HG03565 (cell line): ENCODE data around the gene RHOG.
"Not testable (repeated sequence)": the region's sequence is repeated elsewhere in the genome, so short reads cannot be mapped to it uniquely, and the experiment has no call there.

Experiments used
- ATAC-seq: cut with Tn5 transposase; IDR thresholded peaks from one replicate; pipeline ENCODE4 v1.9.1; 2021; ENCODE audit warnings: mild to moderate bottlenecking, moderate library complexity; ENCODE audit not compliant: unreplicated experiment

The RHOG gene

GRCh38 chr11:3834664-3835461 lies 5.9 kb downstream of the RHOG start:
- no peak for ATAC-seq

DNA sequence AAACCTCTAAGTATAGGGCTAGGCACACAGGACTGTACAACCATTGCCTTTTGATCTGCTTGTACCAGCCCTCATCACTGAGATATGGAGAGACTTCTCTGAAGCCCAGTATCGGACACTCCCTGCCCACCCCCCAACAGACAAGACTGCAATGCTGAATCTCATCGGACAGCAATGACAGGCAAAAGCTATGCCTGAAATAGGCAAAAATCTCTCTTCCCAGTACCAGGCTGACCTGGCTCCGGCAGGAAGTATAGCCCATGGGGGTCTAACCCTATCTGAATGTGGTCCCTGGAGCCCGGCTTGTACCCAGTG lies 6.5 kb downstream of the RHOG start:
- ATAC-seq, result no peak

DNA sequence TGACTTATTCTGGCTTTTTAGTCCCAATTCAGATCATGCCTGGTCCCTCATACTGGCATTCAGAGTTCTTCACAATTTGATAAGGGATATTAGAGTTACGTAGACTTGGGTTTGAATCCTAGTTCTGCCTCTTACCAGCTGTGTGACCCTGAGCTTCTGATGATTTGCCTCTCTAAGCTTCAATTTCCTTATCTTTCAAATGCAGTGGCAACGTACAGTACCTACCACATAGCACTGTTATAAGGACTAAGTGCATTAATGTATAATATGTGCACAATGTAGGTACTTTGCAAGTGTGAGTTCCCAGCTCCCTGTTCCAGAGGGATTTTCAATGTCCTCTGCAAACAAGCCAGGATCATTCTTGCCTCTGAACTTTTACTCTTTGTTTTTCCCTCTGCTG lies 7.3 kb downstream of the RHOG start:
- no peak for ATAC-seq

GRCh38 chr11:3832816-3833215 lies 7.9 kb downstream of the RHOG start:
- ATAC-seq, result no peak

GRCh38 chr11:3831378-3832239 lies 9.2 kb downstream of the RHOG start:
- no peak for ATAC-seq

GRCh38 chr11:3830730-3831129 lies 10.0 kb downstream of the RHOG start:
- ATAC-seq, result no peak

GRCh38 chr11:3830088-3830487 lies 10.7 kb downstream of the RHOG start:
- no peak for ATAC-seq

- ATAC-seq, result no peak
Observed at GRCh38 chr11:3827434-3828186, 13.1 kb downstream of the RHOG start.

- no peak for ATAC-seq
Observed at GRCh38 chr11:3826721-3827120, 14.0 kb downstream of the RHOG start.

- ATAC-seq, result no peak
Observed at GRCh38 chr11:3825473-3826154, 15.1 kb downstream of the RHOG start.

DNA sequence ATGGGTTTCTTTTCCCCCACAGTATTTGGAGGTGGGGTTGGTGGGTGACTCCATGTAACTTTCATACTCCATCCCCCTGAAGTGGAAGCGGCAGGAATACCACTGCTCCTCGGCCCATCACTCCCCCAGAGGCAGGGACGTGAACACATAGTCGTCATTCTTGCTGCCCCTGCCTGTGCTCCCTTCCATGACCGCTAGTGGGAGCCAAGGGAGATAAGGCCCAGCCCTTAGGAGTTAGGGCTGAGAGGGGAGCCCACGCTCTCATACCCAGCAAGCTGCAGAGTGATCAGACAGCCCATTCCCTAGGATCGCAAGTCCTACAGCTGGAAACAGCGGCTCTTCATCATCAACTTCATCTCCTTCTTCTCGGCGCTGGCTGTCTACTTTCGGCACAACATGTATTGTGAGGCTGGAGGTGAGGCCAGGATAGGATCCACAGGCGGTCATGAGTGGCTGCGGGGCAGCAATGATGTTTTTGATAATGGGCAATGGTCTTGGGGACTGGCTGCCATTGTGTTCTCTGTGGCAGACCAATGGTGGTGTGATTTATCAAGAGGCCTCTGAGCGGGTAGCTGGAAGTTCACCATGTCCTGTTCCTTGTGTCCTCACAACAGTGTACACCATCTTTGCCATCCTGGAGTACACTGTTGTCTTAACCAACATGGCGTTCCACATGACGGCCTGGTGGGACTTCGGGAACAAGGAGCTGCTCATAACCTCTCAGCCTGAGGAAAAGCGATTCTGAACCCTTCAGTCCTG lies 15.9 kb downstream of the RHOG start:
- peak; percentile 69 for ATAC-seq

- no peak for ATAC-seq
Observed at GRCh38 chr11:3823762-3824506, 16.8 kb downstream of the RHOG start.

DNA sequence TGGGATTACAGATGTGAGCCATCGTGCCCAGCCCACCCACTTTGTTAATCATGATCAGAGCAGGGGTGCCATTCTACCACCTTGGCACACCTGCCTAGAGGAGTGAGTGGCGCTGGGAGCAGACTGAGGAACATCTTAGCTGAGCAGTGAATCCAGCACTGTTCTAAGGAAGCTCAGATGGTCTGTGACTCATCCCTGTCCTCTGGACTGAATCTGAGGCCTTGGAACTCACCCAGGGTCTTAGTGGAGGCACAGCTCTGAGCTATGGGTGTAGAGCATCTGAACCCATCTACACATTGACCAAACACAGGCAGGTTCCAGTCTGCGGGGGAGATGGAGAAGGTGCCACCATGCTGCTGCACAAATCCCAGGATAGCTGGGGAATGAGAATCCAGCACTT lies 17.5 kb downstream of the RHOG start:
- no peak for ATAC-seq

- ATAC-seq, result no peak
Observed at GRCh38 chr11:3822312-3822711, 18.4 kb downstream of the RHOG start.

- ATAC-seq, result no peak
Observed at GRCh38 chr11:3820971-3821370, 19.8 kb downstream of the RHOG start.

GRCh38 chr11:3817181-3817800 lies 23.5 kb downstream of the RHOG start:
- ATAC-seq, result no peak

DNA sequence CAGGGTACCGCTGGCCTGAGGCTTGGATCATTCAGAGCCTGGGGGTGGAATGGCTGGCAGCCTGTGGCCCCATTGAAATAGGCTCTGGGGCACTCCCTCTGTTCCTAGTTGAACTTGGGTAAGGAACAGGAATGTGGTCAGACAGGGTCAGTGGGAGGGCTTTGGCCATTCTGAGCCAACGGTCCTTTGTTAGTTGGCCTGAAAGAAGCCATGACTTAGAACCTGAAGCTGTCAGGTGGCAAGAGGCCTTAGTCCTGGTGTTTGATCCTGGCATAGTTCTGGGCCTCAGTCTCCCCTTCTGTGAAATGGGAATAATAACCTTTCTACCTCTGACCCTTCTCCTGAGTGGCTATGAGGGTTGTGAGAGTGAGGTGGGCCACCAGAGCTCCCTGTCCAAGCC lies 24.1 kb downstream of the RHOG start:
- no peak for ATAC-seq

DNA sequence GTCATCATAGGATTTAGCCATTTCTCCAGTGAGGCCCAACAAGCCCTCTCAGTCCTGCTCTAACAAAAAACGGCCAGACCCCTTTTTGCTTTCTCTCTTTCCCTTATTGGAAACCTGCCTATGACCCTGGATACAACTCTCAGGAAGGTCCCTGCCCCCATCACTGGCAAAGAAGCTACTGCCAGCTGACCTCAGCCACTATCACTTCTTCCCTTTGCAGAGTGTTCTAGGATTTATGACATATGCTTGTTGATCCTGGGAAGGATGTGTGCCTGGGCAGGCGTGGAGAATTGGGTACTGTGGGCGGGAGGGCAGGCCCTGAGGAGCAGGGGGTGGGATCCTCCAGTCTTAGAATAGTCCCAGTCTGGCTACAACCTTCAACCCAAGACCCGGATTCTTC lies 24.9 kb downstream of the RHOG start:
- ATAC-seq, result no peak

DNA sequence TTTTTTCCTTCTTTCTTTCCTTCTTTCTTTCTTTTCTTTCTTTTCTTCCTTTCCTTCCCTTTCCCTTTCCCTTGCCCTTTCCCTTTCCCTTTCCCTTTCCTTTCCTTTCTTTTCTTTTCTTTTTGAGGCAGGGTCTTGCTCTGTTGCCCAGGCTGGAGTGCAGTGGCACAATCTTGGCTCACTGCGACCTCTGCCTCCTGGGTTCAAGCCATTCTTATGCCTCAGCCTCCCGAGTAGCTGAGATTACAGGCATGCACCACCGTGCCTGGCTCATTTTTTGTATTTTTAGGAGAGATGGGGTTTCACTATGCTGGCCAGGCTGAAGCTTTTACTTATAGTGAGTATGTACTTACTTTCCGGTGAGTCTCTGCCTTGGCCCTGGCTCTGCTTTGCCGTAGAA lies 25.9 kb downstream of the RHOG start:
- ATAC-seq, result not testable (repeated sequence)
